Measurements from ENCODE around the gene TRPM3.

TRPM3 gene

GRCh38 chr9:70868661-70869652 is 252.5 kb downstream of the TRPM3 start:
- Histone ChIP-seq H3K4me3 (replicated peaks; ENCODE audit: insufficient read depth, low read length) (no peak overlapping the region), H3K27me3 (ENCODE audit: insufficient read depth, poor library complexity, severe bottlenecking) (no peaks in the 10 kb centered on the region), H3K27ac (replicated peaks) (no peak overlapping the region)
- no peak for DNase-seq (ENCODE audit: low read depth in 1 of 2, low spot score in 1 of 2)
- TF ChIP-seq GABPA (IDR thresholded peaks at IDR 0.05; ENCODE audit: low read depth), result no peak
- TF ChIP-seq CTCF (IDR thresholded peaks at IDR 0.05; ENCODE audit: insufficient read depth, low read length), result no peak
- no peak for TF ChIP-seq REST (IDR thresholded peaks at IDR 0.05; ENCODE audit: insufficient replicate concordance, low read depth)

- H3K27me3 ChIP-seq (ENCODE audit: insufficient read depth, poor library complexity, severe bottlenecking), result no peaks in the 10 kb centered on the region
- TF ChIP-seq REST (IDR thresholded peaks at IDR 0.05; ENCODE audit: insufficient replicate concordance, low read depth) (no peak), POLR2AphosphoS5 (IDR thresholded peaks at IDR 0.05; ENCODE audit: low read depth) (no peak), CTCF (IDR thresholded peaks at IDR 0.05; ENCODE audit: insufficient read depth, low read length) (no peak), SPI1 (IDR thresholded peaks at IDR 0.05; ENCODE audit: borderline replicate concordance, low read depth) (no peak), GABPA (IDR thresholded peaks at IDR 0.05; ENCODE audit: low read depth) (no peak)
- H3K27ac ChIP-seq (replicated peaks), result no peak overlapping the region
- DNase-seq (ENCODE audit: low read depth in 1 of 2, low spot score in 1 of 2), result no peak
- H3K4me3 ChIP-seq (replicated peaks; ENCODE audit: insufficient read depth, low read length), result no peak overlapping the region
These were observed 253.4 kb downstream of the TRPM3 start for GRCh38 chr9:70868041-70868440.

GRCh38 chr9:70865471-70865870 is 255.9 kb downstream of the TRPM3 start:
- TF ChIP-seq CTCF (IDR thresholded peaks at IDR 0.05; ENCODE audit: insufficient read depth, low read length) (no peak), SPI1 (IDR thresholded peaks at IDR 0.05; ENCODE audit: borderline replicate concordance, low read depth) (no peak), POLR2AphosphoS5 (IDR thresholded peaks at IDR 0.05; ENCODE audit: low read depth) (no peak), GABPA (IDR thresholded peaks at IDR 0.05; ENCODE audit: low read depth) (no peak), REST (IDR thresholded peaks at IDR 0.05; ENCODE audit: insufficient replicate concordance, low read depth) (no peak)
- DNase-seq (ENCODE audit: low read depth in 1 of 2, low spot score in 1 of 2), result peak in 1 of 2 experiments; percentile 66
- no peak overlapping the region for H3K4me3 ChIP-seq (replicated peaks; ENCODE audit: insufficient read depth, low read length)
- no peak overlapping the region for H3K27ac ChIP-seq (replicated peaks)
- no peaks in the 10 kb centered on the region for H3K27me3 ChIP-seq (ENCODE audit: insufficient read depth, poor library complexity, severe bottlenecking)
